IMR-90 (cell line): ENCODE results near the gene FXYD4. TPM values are rescaled to one million over a fixed set of nuclear protein-coding genes. Genes with fewer than 3 reads are reported as not detected.

Experiments
- ATAC-seq: fragments of 200-7000 bp; cut with Tn5 transposase; 2 replicates; pipeline ENCODE4 v1.9.1; 2020; ENCODE audit warnings: low read depth, mild to moderate bottlenecking, moderate library complexity
- BruUV-seq: library from RNA; stranded (reverse); fragments of 400-500 nt; replicated peaks from 2 replicates; lab custom pipeline; 2021; lab: Mats Ljungman, UMichigan
- CTCF ChIA-PET: fragments of 300-600 bp; formaldehyde crosslinking; extraction: SDS; loops from one replicate; lab custom pipeline; 2021; ENCODE audit warnings: antibody characterized with exemption; lab: Yijun Ruan, JAX
- POLR2A ChIA-PET: fragments of 300-600 bp; sonication (Branson Sonifier 250); formaldehyde crosslinking; loops from one replicate; lab custom pipeline; 2022; ENCODE audit warnings: antibody characterized with exemption; ENCODE audit not compliant: unreplicated experiment; lab: Charles Lee
- DNase-seq: peaks from one replicate; pipeline ENCODE4 v3.0.0; 2013
- H2AFZ ChIP-seq: replicated peaks from 2 replicates; pipeline ENCODE3; 2013; ENCODE audit warnings: low read length, mild to moderate bottlenecking; ENCODE audit not compliant: poor library complexity
- H2AK5ac ChIP-seq: 2 replicates; pipeline ENCODE4 v1.6.1; 2013; ENCODE audit warnings: low read depth, low read length, inconsistent platforms
- H2AK9ac ChIP-seq: replicated peaks from 2 replicates; pipeline ENCODE3; 2013; ENCODE audit warnings: mild to moderate bottlenecking, low read depth, low read length, moderate library complexity; ENCODE audit not compliant: poor library complexity
- H2BK120ac ChIP-seq: 2 replicates; pipeline ENCODE4 v1.6.1; 2013; ENCODE audit warnings: low read depth, low read length, inconsistent platforms
- H2BK15ac ChIP-seq: 3 replicates; pipeline ENCODE4 v1.6.1; 2013; ENCODE audit warnings: low read depth, low read length, inconsistent platforms
- H2BK20ac ChIP-seq: 2 replicates; pipeline ENCODE4 v1.6.1; 2013; ENCODE audit warnings: low read depth, mild to moderate bottlenecking, inconsistent platforms, low read length, moderate library complexity
- H2BK5ac ChIP-seq: 2 replicates; pipeline ENCODE4 v1.6.1; 2013; ENCODE audit warnings: mild to moderate bottlenecking, low read depth, low read length, inconsistent platforms; ENCODE audit not compliant: poor library complexity, severe bottlenecking
- H3K14ac ChIP-seq: replicated peaks from 2 replicates; pipeline ENCODE4 v1.6.1; 2013; ENCODE audit warnings: low read depth, low read length, inconsistent platforms
- H3K18ac ChIP-seq: 2 replicates; pipeline ENCODE4 v1.6.1; 2013; ENCODE audit warnings: low read depth, low read length, control low read depth
- H3K23ac ChIP-seq: 2 replicates; pipeline ENCODE4 v1.6.1; 2013; ENCODE audit warnings: low read depth, low read length, inconsistent platforms
- H3K27ac ChIP-seq: 2 replicates; pipeline ENCODE4 v1.5.1; 2013; ENCODE audit warnings: mild to moderate bottlenecking, control low read depth, low read length; ENCODE audit not compliant: insufficient read depth
- H3K27me3 ChIP-seq: 2 replicates; pipeline ENCODE4 v1.6.1; 2013; ENCODE audit warnings: low read length; ENCODE audit not compliant: control insufficient read depth, insufficient read depth
- H3K36me3 ChIP-seq: 2 replicates; pipeline ENCODE4 v1.6.1; 2013; ENCODE audit warnings: low read length, mixed read lengths; ENCODE audit not compliant: control insufficient read depth, insufficient read depth
- H3K4ac ChIP-seq: 2 replicates; pipeline ENCODE4 v1.6.1; 2013; ENCODE audit warnings: low read depth, low read length, inconsistent platforms
- H3K4me1 ChIP-seq: 2 replicates; pipeline ENCODE4 v1.6.1; 2013; ENCODE audit warnings: low read length, mixed read lengths; ENCODE audit not compliant: control insufficient read depth, insufficient read depth
- H3K4me2 ChIP-seq: 2 replicates; pipeline ENCODE4 v1.6.1; 2013; ENCODE audit warnings: low read depth, mild to moderate bottlenecking, control low read depth, low read length, moderate library complexity
- H3K4me3 ChIP-seq: 2 replicates; pipeline ENCODE4 v1.5.1; 2013; ENCODE audit warnings: low read depth, mild to moderate bottlenecking, control low read depth, low read length, moderate library complexity; ENCODE audit not compliant: insufficient read depth
- H3K56ac ChIP-seq: 2 replicates; pipeline ENCODE4 v1.6.1; 2013; ENCODE audit warnings: low read length, inconsistent platforms; ENCODE audit not compliant: insufficient read depth; ENCODE audit errors: extremely low read depth
- H3K79me1 ChIP-seq, 2 experiments: 2 replicates each; pipeline ENCODE4 v1.6.1; 2013; ENCODE audit warnings: low read length in 2 of 2, inconsistent platforms in 1 of 2, low read depth in 1 of 2
- H3K9ac ChIP-seq: 2 replicates; pipeline ENCODE4 v1.6.1; 2013; ENCODE audit warnings: low read depth, low read length, control low read depth
- H3K9me1 ChIP-seq: 2 replicates; pipeline ENCODE4 v1.6.1; 2013; ENCODE audit warnings: low read length, inconsistent platforms; ENCODE audit not compliant: insufficient read depth
- H3K9me3 ChIP-seq: 2 replicates; pipeline ENCODE4 v1.6.1; 2013; ENCODE audit warnings: low read length; ENCODE audit not compliant: control insufficient read depth, insufficient read depth
- H4K20me1 ChIP-seq: 2 replicates; pipeline ENCODE4 v1.6.1; 2013; ENCODE audit warnings: low read length, inconsistent platforms; ENCODE audit not compliant: insufficient read depth
- H4K5ac ChIP-seq: 2 replicates; pipeline ENCODE4 v1.6.1; 2013; ENCODE audit warnings: mild to moderate bottlenecking, low read depth, low read length, control low read depth
- H4K8ac ChIP-seq, 2 experiments: 2 replicates each; pipeline ENCODE4 v1.6.1; 2013; ENCODE audit warnings: low read depth in 2 of 2, low read length in 2 of 2, control low read depth in 1 of 2, inconsistent platforms in 1 of 2
- H4K91ac ChIP-seq: 2 replicates; pipeline ENCODE4 v1.6.1; 2013; ENCODE audit warnings: low read depth, low read length, inconsistent platforms; ENCODE audit not compliant: insufficient read depth
- BHLHE40 ChIP-seq: fragments of 150-350 bp; IDR thresholded peaks from 2 replicates; pipeline ENCODE4 v1.6.1; 2016; ENCODE audit warnings: mild to moderate bottlenecking, low read depth, low read length
- CEBPB ChIP-seq: IDR thresholded peaks from 2 replicates; pipeline ENCODE4 v1.6.1; 2012; ENCODE audit warnings: low read depth, low read length, improper control_type of control experiment
- CTCF ChIP-seq: conservative IDR thresholded peaks from 2 replicates; pipeline ENCODE4 v1.5.1; 2012; ENCODE audit warnings: mild to moderate bottlenecking, low read depth, low read length, improper control_type of control experiment
- ELK1 ChIP-seq: fragments of 150-350 bp; IDR thresholded peaks from 2 replicates; pipeline ENCODE4 v1.6.1; 2016; ENCODE audit warnings: low read depth, mild to moderate bottlenecking, low read length, moderate library complexity, borderline replicate concordance
- FOS ChIP-seq: fragments of 150-350 bp; IDR thresholded peaks from 2 replicates; pipeline ENCODE4 v1.6.1; 2016; ENCODE audit warnings: low read depth, low read length
- MAFK ChIP-seq: IDR thresholded peaks from 2 replicates; pipeline ENCODE4 v1.6.1; 2012; ENCODE audit warnings: low read depth, low read length, improper control_type of control experiment
- MAZ ChIP-seq: IDR thresholded peaks from 2 replicates; pipeline ENCODE4 v1.6.1; 2012; ENCODE audit warnings: low read depth, mild to moderate bottlenecking, low read length, improper control_type of control experiment, moderate library complexity, borderline replicate concordance
- MXI1 ChIP-seq: IDR thresholded peaks from 2 replicates; pipeline ENCODE4 v1.6.1; 2012; ENCODE audit warnings: low read depth, mild to moderate bottlenecking, low read length, moderate library complexity, borderline replicate concordance
- NFE2L2 ChIP-seq: fragments of 150-350 bp; IDR thresholded peaks from 2 replicates; pipeline ENCODE4 v1.6.1; 2016; ENCODE audit warnings: low read depth, mild to moderate bottlenecking, low read length
- POLR2A ChIP-seq: IDR thresholded peaks from 2 replicates; pipeline ENCODE4 v1.6.1; 2012; ENCODE audit warnings: mild to moderate bottlenecking, low read depth, low read length
- RAD21 ChIP-seq: IDR thresholded peaks from 2 replicates; pipeline ENCODE4 v1.6.1; 2012; ENCODE audit warnings: low read length, improper control_type of control experiment
- RCOR1 ChIP-seq: IDR thresholded peaks from 2 replicates; pipeline ENCODE4 v1.6.1; 2012; ENCODE audit warnings: mild to moderate bottlenecking, low read length, improper control_type of control experiment; ENCODE audit not compliant: insufficient replicate concordance
- RFX5 ChIP-seq: IDR thresholded peaks from 2 replicates; pipeline ENCODE4 v1.8.0; 2012; ENCODE audit warnings: low read depth, mild to moderate bottlenecking, low read length, moderate library complexity
- SMC3 ChIP-seq: fragments of 150-350 bp; IDR thresholded peaks from 2 replicates; pipeline ENCODE4 v1.6.1; 2016; ENCODE audit warnings: low read depth, mild to moderate bottlenecking, antibody characterized with exemption, low read length, moderate library complexity
- USF2 ChIP-seq: fragments of 150-350 bp; IDR thresholded peaks from 2 replicates; pipeline ENCODE4 v1.6.1; 2017; ENCODE audit warnings: mild to moderate bottlenecking, antibody characterized with exemption, low read length, low read depth
- WGBS, 2 experiments: methylation state at CpG; one replicate each; pipeline versions ENCODE4 v1.1.5 to v1.1.7; 2013; ENCODE audit warnings: missing lambda C conversion rate in 2 of 2; ENCODE audit not compliant: insufficient read length in 1 of 2; ENCODE audit errors: extremely low coverage in 2 of 2; 5-methylcytosine and 5-hydroxymethylcytosine counted together
- dilution Hi-C: fragments of 300-500 bp; cut with HindIII; formaldehyde crosslinking; loops from one replicate; pipeline ENCODE4 v1.14.3; 2018; ENCODE audit warnings: low sequenced_read_pairs; ENCODE audit not compliant: unreplicated experiment
- in situ Hi-C: fragments of 300-500 bp; cut with MboI; formaldehyde crosslinking; loops from 3 replicates; pipeline ENCODE4 v1.14.3; 2019; ENCODE audit warnings: low sequenced_read_pairs, inconsistent platforms, mixed read lengths
- intact Hi-C: fragments of 100-400 bp; cut with micrococcal nuclease; formaldehyde crosslinking; loops from 2 replicates; pipeline ENCODE4 v1.10.0; 2022
- polyA plus RNA-seq, 3 experiments: library from polyadenylated mRNA; depleted of rRNA; stranded (reverse); fragments of >200 nt; gene quantifications; 2 replicates each; pipeline ENCODE4 v1.2.3, GENCODE V29; 2012; ENCODE audit warnings: low replicate concordance in 1 of 3
- total RNA-seq: library from RNA; depleted of rRNA; stranded (reverse); fragments of >200 nt; gene quantifications from 2 replicates; pipeline ENCODE4 v1.2.3, GENCODE V29; 2012

The FXYD4 gene
- total and polyA plus RNA-seq, 2 of the 4 experiments (the other 2 are of a cell fraction): not detected

- Histone ChIP-seq H3K27me3 (no peaks in the 10 kb centered on the region), H2BK20ac (no peak overlapping the region), H2BK5ac (no peak overlapping the region), H3K18ac (no peak overlapping the region), H2BK15ac (no peak overlapping the region), H3K9me1 (peaks cover 3% of the 10 kb centered on the region), H3K4me2 (no peak overlapping the region), H4K91ac (no peak overlapping the region), H3K9me3 (no peaks in the 10 kb centered on the region), H3K4ac (no peak overlapping the region), H3K79me1 (peaks cover 12 to 17% of the 10 kb centered on the region in 2 experiments; a peak in 3 of 4 replicates), H3K36me3 (peaks cover 23% of the 10 kb centered on the region), H3K14ac (no peak overlapping the region), H3K27ac (no peak overlapping the region), H3K9ac (no peak overlapping the region), H2AK9ac (no peak overlapping the region), H2BK120ac (no peak overlapping the region), H4K20me1 (peaks cover 29% of the 10 kb centered on the region), H2AFZ (no peak overlapping the region), H3K4me1 (no peaks in the 10 kb centered on the region), H4K8ac (no peak overlapping the region), H3K4me3 (no peak overlapping the region), H3K56ac (no peak overlapping the region), H2AK5ac (no peak overlapping the region), H3K23ac (no peak overlapping the region), H4K5ac (no peak overlapping the region)
- ChIA-PET CTCF (no interaction called here), POLR2A (no interaction called here)
- intact Hi-C loops (no loop called here), dilution Hi-C loops (no loop called here), in situ Hi-C loops (no loop called here)
- BruUV-seq: no TSS peak
- WGBS, 2 experiments: 77% methylated on average over 4 of the region's 14 CpGs; no CpG with 5 or more reads in 1 of the 2 experiments
- DNase-seq (no peak), ATAC-seq (0 out of 2 replicates have a peak, but pooled peaks have one; percentile 7)
- TF ChIP-seq MAZ: no peak
- no peak for TF ChIP-seq RFX5
- no peak for TF ChIP-seq FOS
- no peak for TF ChIP-seq BHLHE40
- TF ChIP-seq SMC3: no peak
- no peak for TF ChIP-seq RAD21
- TF ChIP-seq USF2: no peak
- no peak for TF ChIP-seq CEBPB
- TF ChIP-seq NFE2L2: no peak
- TF ChIP-seq MAFK: no peak
- TF ChIP-seq RCOR1: no peak
- TF ChIP-seq MXI1: no peak
- no peak for TF ChIP-seq ELK1
- TF ChIP-seq POLR2A: no peak
- TF ChIP-seq CTCF: no peak
These were observed 12.0 kb downstream of the FXYD4 start for GRCh38 chr10:43383204-43383971.
